Measurements from ENCODE around the gene SLC6A13.

Gene SLC6A13

DNA sequence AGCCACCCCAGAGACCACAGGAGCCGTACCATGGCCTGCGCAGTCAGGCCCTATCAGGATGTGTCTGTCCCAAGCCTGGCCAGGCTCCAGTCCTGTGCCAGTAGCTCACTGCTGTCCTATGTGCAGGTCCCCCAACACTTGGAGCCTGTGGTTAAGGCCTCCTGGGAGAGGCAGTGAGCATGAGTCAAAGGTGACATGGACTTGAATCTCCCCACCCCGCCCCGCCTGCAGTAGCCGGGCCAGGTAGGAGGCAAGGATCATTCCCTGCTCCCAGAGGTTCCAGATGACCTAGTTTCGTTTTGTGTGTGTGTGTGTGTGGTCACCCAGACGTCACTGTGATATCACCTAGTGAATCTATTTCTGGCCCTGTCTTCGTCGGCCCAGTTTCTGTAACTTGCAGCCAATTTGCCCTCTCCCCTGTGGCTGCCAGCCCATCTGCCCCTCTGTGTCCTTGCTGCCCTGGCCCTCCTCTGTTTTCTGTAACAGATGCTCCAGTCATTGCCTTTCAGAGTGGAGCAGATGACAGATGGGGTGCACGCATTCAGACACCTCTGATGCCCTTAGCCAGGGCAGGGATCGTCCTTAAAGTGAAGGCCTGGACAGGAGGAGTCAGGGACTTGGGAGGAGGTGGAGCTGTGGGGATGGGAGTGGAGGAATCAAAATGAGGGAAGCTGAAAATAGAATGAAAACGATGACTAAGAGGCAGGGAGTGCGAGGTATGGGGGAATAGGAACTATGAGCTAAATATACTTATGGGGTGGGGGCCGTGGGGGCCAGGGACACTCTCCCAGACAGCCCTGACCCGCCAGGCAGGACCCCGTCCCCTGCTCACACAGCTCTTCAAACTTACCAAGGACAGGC lies 86.1 kb downstream of the SLC6A13 start:
- no peak for DNase-seq

DNA sequence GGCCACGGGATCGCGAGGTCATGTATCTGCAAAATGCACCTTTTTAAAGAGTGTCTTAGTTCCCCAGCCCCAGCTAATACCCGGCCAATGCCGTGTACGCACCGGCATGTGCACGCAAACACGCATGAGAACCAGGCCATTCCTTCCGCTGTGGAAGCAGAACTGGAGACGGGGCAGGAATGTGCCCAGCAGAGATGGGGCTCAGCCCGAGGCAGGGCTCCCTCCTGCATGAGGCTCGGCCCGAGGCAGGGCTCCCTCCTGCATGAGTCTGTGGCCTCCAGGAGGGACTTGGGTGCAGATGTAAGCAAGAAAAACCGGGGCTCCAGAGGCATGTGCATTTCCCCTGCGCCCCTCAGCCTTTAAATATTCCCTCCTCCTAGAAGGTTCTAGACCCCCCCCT lies 86.9 kb downstream of the SLC6A13 start:
- no peak for DNase-seq

DNA sequence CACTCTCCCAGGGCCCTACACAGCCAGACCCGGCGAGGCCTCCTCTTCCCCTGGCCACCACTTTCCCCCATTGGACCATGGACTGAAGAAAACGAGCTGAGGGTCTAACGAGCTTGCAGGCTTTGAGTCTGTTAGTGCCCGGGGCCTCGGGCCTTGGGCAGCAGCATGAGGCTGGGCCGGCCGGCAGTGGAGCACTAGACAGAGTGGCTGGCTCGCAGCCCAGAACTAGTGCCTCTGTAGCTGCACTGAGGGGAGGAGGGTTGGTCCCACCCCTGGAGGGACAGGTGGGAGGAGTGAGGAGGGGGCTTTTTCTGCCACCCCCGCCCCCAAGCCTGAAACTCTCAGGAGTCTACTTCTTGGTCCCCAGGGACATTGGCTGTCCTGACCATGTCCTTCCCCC lies 87.4 kb downstream of the SLC6A13 start:
- no peak for DNase-seq

DNA sequence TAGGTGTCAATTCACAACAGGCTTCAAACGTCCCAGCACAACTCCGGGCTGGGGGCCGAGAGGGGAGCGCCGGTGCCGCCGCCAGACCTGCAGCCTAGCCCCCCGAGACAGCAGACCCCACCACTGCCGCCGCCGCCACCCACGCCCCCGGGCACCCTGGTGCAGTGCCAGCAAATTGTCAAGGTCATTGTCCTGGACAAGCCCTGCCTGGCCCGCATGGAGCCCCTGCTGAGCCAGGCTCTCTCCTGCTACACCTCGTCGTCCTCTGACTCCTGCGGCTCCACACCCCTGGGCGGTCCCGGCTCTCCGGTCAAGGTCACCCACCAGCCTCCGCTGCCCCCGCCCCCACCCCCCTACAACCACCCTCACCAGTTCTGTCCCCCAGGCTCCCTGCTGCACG lies 88.0 kb downstream of the SLC6A13 start:
- no peak for DNase-seq

DNA sequence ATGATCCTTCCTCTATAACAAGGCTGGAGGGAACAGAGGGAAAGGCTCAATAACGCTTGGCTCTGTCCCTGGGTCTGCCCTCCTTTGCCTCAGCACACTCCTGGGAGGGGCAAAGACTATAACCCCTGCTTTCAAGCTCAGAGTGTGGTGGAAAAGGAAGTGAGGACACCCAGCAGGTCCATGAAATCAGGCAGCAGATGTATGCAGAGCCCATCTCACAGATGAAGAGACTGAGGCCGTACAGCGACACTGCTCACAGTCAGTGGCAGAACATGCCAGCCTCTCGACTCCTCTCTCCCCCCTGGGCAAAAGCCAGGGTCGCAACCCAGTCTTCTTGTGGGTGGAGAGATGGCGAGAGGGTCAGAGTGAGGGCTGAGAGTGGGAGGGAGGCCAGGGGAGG lies 88.5 kb downstream of the SLC6A13 start:
- DNase-seq: no peak

DNA sequence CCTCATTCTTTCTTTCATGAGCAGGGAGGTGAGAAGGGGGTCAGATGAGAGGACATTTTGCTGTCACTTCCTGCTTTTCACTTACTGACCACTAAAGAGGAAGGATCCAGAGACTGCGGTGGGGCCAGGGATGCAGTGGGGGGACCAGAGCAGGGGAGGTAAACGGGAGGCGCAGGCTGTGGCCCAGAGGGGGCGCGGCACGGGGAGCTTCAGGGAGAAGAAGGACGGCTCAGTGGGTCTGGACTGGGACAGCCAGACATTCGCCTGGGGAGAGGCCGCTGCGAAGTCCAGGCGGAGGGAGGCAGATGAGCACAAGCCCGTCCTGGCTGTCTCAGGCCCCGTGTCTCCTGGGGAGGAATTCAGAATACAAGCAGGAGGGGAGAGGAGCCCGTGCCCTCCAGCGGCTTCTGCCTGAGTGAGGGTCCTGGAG lies 89.9 kb downstream of the SLC6A13 start:
- no peak for DNase-seq

DNA sequence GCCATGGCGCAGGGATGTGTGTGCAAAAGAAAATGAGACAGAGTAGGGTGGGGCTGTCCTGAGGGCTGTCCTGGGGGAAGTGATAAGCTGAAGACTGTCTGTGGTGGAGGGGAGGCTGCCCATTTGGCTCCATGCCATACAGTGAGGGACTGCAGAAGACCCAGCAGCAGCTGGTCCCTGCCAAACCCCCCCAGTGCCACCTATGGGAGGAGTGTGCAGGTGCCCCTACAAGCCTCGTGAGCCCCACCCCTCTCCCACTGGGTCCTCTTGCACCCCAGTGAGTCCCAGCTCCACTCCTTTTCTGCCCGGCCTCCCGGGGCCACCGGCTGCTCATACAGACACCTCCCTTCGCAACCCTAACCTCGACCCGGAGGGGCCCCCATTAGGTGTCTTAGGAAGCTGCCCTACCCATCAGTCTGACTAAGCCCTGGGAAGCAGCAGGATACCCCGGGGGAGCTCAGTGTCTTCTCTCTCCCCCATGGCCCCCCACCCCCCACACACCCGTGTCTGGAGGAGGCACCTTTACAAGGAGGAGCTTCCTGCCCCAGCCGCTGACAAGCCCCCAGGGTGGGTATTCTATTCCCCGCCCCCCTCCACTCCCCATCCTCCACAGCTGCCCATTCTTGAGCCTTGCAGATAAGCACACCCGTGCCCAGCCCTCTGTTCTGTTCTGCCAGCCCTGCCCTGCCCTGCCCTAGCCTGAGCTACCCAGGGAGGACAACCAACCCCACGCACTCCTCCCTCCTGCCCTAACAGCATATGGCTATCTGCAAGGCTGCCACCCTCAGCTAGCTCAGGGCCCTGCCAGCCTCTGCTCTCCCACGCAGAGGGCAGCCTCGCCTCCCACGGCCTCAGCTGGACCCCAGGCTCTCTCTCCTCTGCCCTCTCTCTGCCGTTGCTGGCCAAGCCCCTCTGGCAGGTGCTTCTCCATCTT lies 90.6 kb downstream of the SLC6A13 start:
- no peak for DNase-seq

GRCh38 chr12:171276-171675 lies 91.4 kb downstream of the SLC6A13 start:
- no peak for DNase-seq
